ENCODE results near the gene MAP3K4.
"Not testable (repeated sequence)": the region's sequence is repeated elsewhere in the genome, so short reads cannot be mapped to it uniquely, and the experiment has no call there.

The MAP3K4 gene

GRCh38 chr6:160978141-160978901 is 13.2 kb upstream of the MAP3K4 start:
- H3K4me3 ChIP-seq (ENCODE audit: low read depth, low read length) = no peak overlapping the region
- no peak for TF ChIP-seq CTCF (IDR thresholded peaks at IDR 0.05; ENCODE audit: insufficient read depth, low read depth, low read length, missing control alignments)
- DNase-seq (ENCODE audit: low read depth) = no peak

- no peak overlapping the region for H3K4me3 ChIP-seq (ENCODE audit: low read depth, low read length)
- no peak for DNase-seq (ENCODE audit: low read depth)
- TF ChIP-seq CTCF (IDR thresholded peaks at IDR 0.05; ENCODE audit: insufficient read depth, low read depth, low read length, missing control alignments) = no peak
Observed at GRCh38 chr6:160979061-160979708, 12.4 kb upstream of the MAP3K4 start.

- not testable (repeated sequence) for H3K4me3 ChIP-seq (ENCODE audit: low read depth, low read length); DNase-seq (ENCODE audit: low read depth)
Observed at GRCh38 chr6:160983377-160983948, 8.1 kb upstream of the MAP3K4 start.

GRCh38 chr6:160986851-160987250 is 4.7 kb upstream of the MAP3K4 start:
- TF ChIP-seq CTCF (IDR thresholded peaks at IDR 0.05; ENCODE audit: insufficient read depth, low read depth, low read length, missing control alignments) = no peak
- H3K4me3 ChIP-seq (ENCODE audit: low read depth, low read length) = no peak overlapping the region
- DNase-seq (ENCODE audit: low read depth) = no peak

- no peak overlapping the region for H3K4me3 ChIP-seq (ENCODE audit: low read depth, low read length)
- TF ChIP-seq CTCF (IDR thresholded peaks at IDR 0.05; ENCODE audit: insufficient read depth, low read depth, low read length, missing control alignments) = no peak
- DNase-seq (ENCODE audit: low read depth) = no peak
Observed at GRCh38 chr6:160987265-160987664, 4.3 kb upstream of the MAP3K4 start.

GRCh38 chr6:160990847-160991405 is 643 bp upstream of the MAP3K4 start:
- DNase-seq (ENCODE audit: low read depth) = no peak
- TF ChIP-seq CTCF (IDR thresholded peaks at IDR 0.05; ENCODE audit: insufficient read depth, low read depth, low read length, missing control alignments) = no peak
- H3K4me3 ChIP-seq (ENCODE audit: low read depth, low read length) = peak overlapping the region; percentile 85

All from GM12865 (cell line).